T-helper 17 cell (primary cell): ENCODE results near the gene NXNL1. TPM values are rescaled to one million over a fixed set of nuclear protein-coding genes. Genes with fewer than 3 reads are reported as not detected.

Experiments
- ATAC-seq: fragments of 150-1000 bp; cut with Tn5 transposase; 2 replicates; pipeline ENCODE4 v1.10.0; 2021; ENCODE audit warnings: mild to moderate bottlenecking, moderate library complexity
- DNase-seq, 3 donors: peaks; one replicate each; pipeline versions ENCODE4 v3.0.0 to v3.0.0-alpha.2; 2020 to 2021
- H3K9me3 ChIP-seq: one replicate; pipeline ENCODE4 v1.7.0; 2013; ENCODE audit warnings: low read length, mild to moderate bottlenecking; ENCODE audit not compliant: control insufficient read depth, poor library complexity, severe bottlenecking
- H3K27ac Mint-ChIP-seq: one replicate; pipeline ENCODE4 v1.8.0; 2022; ENCODE audit warnings: mild to moderate bottlenecking, moderate library complexity, mixed read lengths
- H3K27me3 Mint-ChIP-seq: one replicate; pipeline ENCODE4 v1.8.0; 2022; ENCODE audit warnings: mixed read lengths
- H3K36me3 Mint-ChIP-seq: one replicate; pipeline ENCODE4 v1.8.0; 2022; ENCODE audit warnings: low read depth, mixed read lengths
- H3K4me1 Mint-ChIP-seq: one replicate; pipeline ENCODE4 v1.8.0; 2022; ENCODE audit warnings: mild to moderate bottlenecking, mixed read lengths
- H3K4me3 Mint-ChIP-seq: one replicate; pipeline ENCODE4 v1.8.0; 2022; ENCODE audit warnings: mild to moderate bottlenecking, moderate library complexity, mixed read lengths
- total RNA-seq, 4 donors: library from RNA in 2 of 4; stranded (reverse) in 2 of 4; gene quantifications; one replicate each; pipeline ENCODE4 v1.2.3 and lab custom pipeline; 2022 to 2026

Gene NXNL1
- total RNA-seq, 2 donors from 2014 or later, result not detected

DNA sequence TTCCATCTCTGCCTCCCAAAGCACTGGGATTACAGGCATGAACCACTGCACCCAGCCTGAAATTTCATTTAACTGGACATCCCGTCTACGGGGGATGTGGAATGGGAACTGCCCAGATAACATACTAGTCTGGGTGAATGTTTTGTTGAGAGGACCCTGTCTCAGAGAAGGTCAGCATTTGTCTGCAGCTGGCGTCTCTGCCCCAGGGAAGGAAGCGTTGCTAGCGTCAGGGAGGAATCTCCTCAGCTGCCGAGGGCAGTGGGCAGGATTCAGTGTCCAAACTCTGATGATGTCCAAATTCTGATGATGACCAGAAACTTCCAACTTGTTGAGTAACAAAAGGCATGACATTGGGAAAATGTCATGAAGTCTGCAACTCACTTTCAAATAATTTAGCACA, 3.1 kb downstream of the NXNL1 start:
- H3K36me3 Mint-ChIP-seq, result no peaks in the 10 kb centered on the region
- H3K27me3 Mint-ChIP-seq, result peaks cover 38% of the 10 kb centered on the region
- no peak overlapping the region for H3K4me3 Mint-ChIP-seq
- no peak overlapping the region for H3K27ac Mint-ChIP-seq
- H3K4me1 Mint-ChIP-seq, result peaks cover 4% of the 10 kb centered on the region
- no peaks in the 10 kb centered on the region for H3K9me3 ChIP-seq
- no peak for DNase-seq
- ATAC-seq, result no peak

GRCh38 chr19:17456127-17456526, 4.6 kb downstream of the NXNL1 start:
- DNase-seq (no peak), ATAC-seq (no peak)
- H3K27me3 Mint-ChIP-seq, result peaks cover 34% of the 10 kb centered on the region
- H3K27ac Mint-ChIP-seq, result no peak overlapping the region
- H3K9me3 ChIP-seq, result no peaks in the 10 kb centered on the region
- H3K4me3 Mint-ChIP-seq, result no peak overlapping the region
- no peaks in the 10 kb centered on the region for H3K36me3 Mint-ChIP-seq
- H3K4me1 Mint-ChIP-seq, result peaks cover 4% of the 10 kb centered on the region

DNA sequence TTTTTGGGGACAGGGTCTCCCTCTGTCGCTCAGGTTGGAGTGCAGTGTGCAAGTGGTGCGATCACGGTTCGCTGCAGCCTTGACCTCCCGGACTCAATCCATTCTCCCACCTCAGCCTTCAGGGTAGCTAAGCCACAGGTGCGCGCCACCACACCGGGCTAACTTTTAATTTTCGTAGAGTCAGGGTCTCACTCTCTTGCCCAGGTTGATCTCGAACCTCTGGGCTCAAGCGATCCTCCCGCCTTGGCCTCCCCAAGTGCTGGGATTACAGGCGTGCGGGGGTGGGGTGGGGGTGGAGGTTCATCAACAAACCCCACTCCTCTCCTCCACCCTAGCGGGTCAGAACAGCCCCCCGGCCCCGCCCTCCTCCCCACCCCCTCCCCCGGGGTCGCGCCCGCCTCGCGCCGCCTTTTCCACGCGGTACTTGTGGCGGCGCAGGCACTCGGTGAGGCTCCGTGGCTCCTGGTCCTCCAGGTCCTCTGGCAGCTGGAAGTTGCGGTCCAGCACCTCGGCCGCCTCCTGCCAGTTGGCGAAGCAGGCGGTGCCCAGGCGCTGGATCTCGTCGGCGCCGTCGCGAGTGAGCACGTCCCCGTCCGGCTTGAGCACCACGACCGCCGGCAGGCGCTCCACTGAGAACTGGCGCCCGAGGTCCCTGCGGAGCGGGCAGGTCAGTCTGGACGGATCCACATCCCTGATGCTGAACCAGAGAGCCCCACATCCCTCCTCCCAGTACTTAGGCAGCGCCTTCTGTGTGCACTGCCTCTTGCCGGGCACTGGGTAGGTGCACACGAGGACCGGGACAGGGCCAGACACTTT, 5.2 kb downstream of the NXNL1 start:
- no peaks in the 10 kb centered on the region for H3K9me3 ChIP-seq
- Mint-ChIP-seq H3K4me3 (no peak overlapping the region), H3K36me3 (no peaks in the 10 kb centered on the region), H3K27me3 (peaks cover 34% of the 10 kb centered on the region), H3K4me1 (peaks cover 4% of the 10 kb centered on the region), H3K27ac (no peak overlapping the region)
- no peak for DNase-seq
- no peak for ATAC-seq

GRCh38 chr19:17454576-17455071, 6.1 kb downstream of the NXNL1 start:
- no peaks in the 10 kb centered on the region for H3K9me3 ChIP-seq
- ATAC-seq (no peak), DNase-seq (no peak)
- peaks cover 8% of the 10 kb centered on the region for H3K4me1 Mint-ChIP-seq
- H3K4me3 Mint-ChIP-seq, result no peak overlapping the region
- peaks cover 41% of the 10 kb centered on the region for H3K27me3 Mint-ChIP-seq
- H3K27ac Mint-ChIP-seq, result no peak overlapping the region
- H3K36me3 Mint-ChIP-seq, result no peaks in the 10 kb centered on the region

DNA sequence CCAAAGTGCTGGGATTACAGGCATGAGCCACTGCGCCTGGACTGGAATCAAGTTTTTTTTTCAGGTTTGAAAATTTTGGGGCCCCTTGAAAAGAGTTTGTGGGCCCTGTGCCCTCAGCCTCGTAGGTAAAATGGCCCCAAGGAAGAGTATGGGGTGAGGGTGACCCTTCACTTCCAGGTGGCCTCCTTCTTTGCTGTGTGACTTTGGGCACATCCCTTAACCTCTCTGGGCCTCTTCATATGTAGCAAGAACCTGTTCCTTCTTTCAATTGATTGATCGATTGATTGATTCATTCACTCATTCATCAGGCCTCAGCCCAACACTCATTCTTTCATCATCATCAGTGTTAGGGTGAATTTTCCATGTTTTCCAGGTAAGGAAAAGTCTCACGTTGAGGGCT, 8.9 kb downstream of the NXNL1 start:
- no peak for DNase-seq

DNA sequence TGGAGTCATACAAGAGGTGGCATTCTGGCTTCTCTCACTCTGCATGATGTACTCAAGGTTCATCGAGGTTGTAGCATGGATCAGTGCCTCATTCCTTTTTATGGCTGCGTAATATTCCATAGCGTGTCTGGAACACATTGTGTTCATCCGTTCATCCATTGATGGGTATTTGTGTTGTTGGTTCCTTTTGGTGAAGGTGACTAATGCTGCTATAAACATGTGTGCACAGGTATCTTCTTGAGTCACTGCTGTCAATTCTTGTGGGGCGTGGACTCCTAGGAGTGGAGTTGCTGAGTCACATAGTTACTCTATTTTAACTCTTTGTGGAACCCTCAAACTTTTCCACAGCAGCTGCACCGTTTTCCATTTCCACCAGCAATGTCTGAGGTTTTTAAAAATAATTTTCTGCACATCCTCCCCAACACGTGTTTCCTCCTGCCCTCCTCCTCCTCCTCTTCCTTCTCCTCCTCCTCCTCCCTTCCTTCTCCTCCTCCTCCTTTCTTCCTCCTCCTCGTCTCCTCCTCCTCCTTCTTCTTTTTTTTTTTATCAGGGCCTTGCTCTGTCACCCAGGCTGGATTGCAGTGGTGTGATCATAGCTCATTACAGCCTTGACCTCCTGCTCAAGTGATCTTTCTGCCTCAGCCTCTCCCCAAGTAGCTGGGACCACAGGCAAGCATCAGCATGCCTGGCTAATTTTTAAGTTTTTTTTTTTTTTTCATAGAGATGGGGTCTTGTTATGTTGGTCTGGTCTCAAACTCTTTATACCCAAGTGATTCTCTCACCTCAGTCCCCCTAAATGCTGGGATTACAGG, 10.3 kb downstream of the NXNL1 start:
- peaks cover 19% of the 10 kb centered on the region for H3K27me3 Mint-ChIP-seq
- H3K9me3 ChIP-seq, result no peaks in the 10 kb centered on the region
- H3K27ac Mint-ChIP-seq, result no peak overlapping the region
- ATAC-seq (no peak), DNase-seq (no peak)
- H3K4me1 Mint-ChIP-seq, result peaks cover 10% of the 10 kb centered on the region
- H3K36me3 Mint-ChIP-seq, result no peaks in the 10 kb centered on the region
- no peak overlapping the region for H3K4me3 Mint-ChIP-seq

More for the DNA sequence above, 8.9 kb downstream of the NXNL1 start:
- no peak overlapping the region for H3K4me3 Mint-ChIP-seq
- H3K27me3 Mint-ChIP-seq, result peaks cover 25% of the 10 kb centered on the region
- H3K4me1 Mint-ChIP-seq, result peaks cover 10% of the 10 kb centered on the region
- H3K36me3 Mint-ChIP-seq, result no peaks in the 10 kb centered on the region
- H3K27ac Mint-ChIP-seq, result no peak overlapping the region
- no peaks in the 10 kb centered on the region for H3K9me3 ChIP-seq
- ATAC-seq, result no peak

GRCh38 chr19:17448131-17448967, 12.4 kb downstream of the NXNL1 start, which contains the start of gene TMEM221:
TSS of gene TMEM221 (minus strand) at chr19:17448668. CDS start at chr19:17448462, 206 bp downstream.
- ATAC-seq (peak; percentile 88), DNase-seq (peak; percentile 45 to 49 (median 45))
- peaks cover 8% of the 10 kb centered on the region for H3K4me1 Mint-ChIP-seq
- peaks cover 9% of the 10 kb centered on the region for H3K27me3 Mint-ChIP-seq
- H3K4me3 Mint-ChIP-seq, result peak within 1 kb of the TSS; percentile 72
- H3K9me3 ChIP-seq, result no peaks in the 10 kb centered on the region
- no peaks in the 10 kb centered on the region for H3K36me3 Mint-ChIP-seq
- H3K27ac Mint-ChIP-seq, result no peak within 1 kb of the TSS

DNA sequence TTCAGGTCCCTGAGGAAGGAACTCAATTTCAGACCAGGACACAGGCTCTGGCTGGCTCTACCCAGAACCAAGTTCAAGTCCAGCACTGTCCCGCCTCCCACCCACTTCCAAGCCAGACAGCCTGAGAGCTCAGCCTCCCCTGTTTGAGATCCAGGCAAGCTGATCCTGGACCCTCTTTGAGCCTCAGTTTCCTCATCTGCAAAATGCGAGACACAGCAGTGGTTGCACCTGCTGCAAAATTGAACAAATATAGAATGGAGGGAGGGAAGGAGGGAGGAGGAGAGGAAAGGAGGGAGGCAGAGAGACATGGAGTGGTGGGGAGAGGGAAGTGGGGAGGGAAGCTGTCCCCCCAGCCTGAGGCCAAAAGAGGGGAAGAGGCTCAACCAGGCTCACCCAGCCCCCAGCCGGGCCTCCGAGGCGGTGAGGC, 13.0 kb downstream of the NXNL1 start:
- peaks cover 7% of the 10 kb centered on the region for H3K27me3 Mint-ChIP-seq
- ATAC-seq (no peak), DNase-seq (no peak)
- H3K36me3 Mint-ChIP-seq, result no peaks in the 10 kb centered on the region
- H3K4me3 Mint-ChIP-seq, result peak overlapping the region; percentile 72
- peaks cover 7% of the 10 kb centered on the region for H3K4me1 Mint-ChIP-seq
- H3K27ac Mint-ChIP-seq, result no peak overlapping the region
- no peaks in the 10 kb centered on the region for H3K9me3 ChIP-seq

DNA sequence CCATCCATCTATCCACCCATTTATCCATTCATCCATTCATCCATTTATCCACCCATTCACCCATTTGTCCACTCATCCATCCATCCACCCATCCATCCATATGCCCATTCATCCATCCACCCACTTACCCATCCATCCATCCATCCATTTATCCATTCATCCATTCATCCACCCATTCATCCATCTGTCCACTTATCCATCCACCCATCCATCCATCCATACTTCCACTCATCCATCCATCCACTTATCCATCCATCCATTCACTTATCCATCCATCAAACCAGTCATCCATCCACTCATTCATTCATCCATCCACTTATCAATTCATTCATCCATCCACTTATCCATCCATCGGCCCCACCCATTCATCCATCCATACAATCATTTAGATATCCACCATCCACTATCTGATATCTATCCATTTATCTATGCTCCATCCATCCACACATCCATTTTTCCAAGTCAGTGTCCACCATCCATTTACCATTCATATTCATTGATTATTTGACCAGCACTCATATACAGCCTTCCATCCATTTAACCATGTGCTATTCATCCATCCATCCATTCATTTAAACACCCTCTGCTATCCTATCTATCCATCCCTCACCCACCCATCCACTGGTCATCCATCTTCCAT, 15.1 kb downstream of the NXNL1 start:
- no peak for DNase-seq
- ATAC-seq, result no peak
- no peaks in the 10 kb centered on the region for H3K9me3 ChIP-seq
- H3K27ac Mint-ChIP-seq, result no peak overlapping the region
- peaks cover 7% of the 10 kb centered on the region for H3K27me3 Mint-ChIP-seq
- H3K36me3 Mint-ChIP-seq, result no peaks in the 10 kb centered on the region
- H3K4me3 Mint-ChIP-seq, result no peak overlapping the region
- peaks cover 7% of the 10 kb centered on the region for H3K4me1 Mint-ChIP-seq

GRCh38 chr19:17441241-17442021, 19.3 kb downstream of the NXNL1 start:
- H3K4me3 Mint-ChIP-seq, result no peak overlapping the region
- ATAC-seq, result no peak
- no peak overlapping the region for H3K27ac Mint-ChIP-seq
- no peaks in the 10 kb centered on the region for H3K27me3 Mint-ChIP-seq
- H3K4me1 Mint-ChIP-seq, result no peaks in the 10 kb centered on the region
- no peaks in the 10 kb centered on the region for H3K36me3 Mint-ChIP-seq
- H3K9me3 ChIP-seq, result no peaks in the 10 kb centered on the region
- no peak for DNase-seq

GRCh38 chr19:17436874-17437267, 23.9 kb downstream of the NXNL1 start:
- H3K4me3 Mint-ChIP-seq, result no peak overlapping the region
- no peaks in the 10 kb centered on the region for H3K9me3 ChIP-seq
- H3K36me3 Mint-ChIP-seq, result no peaks in the 10 kb centered on the region
- H3K27ac Mint-ChIP-seq, result no peak overlapping the region
- ATAC-seq, result no peak
- H3K27me3 Mint-ChIP-seq, result no peaks in the 10 kb centered on the region
- DNase-seq, result no peak
- no peaks in the 10 kb centered on the region for H3K4me1 Mint-ChIP-seq
